ENCODE data around the gene PCDHB12.
"Not testable (repeated sequence)": the region's sequence is repeated elsewhere in the genome, so short reads cannot be mapped to it uniquely, and the experiment has no call there.

- not testable (repeated sequence) for TF ChIP-seq CTCF (IDR thresholded peaks at IDR 0.05; ENCODE audit: borderline replicate concordance, extremely low read depth, low read length, poor library complexity, severe bottlenecking); EZH2 (IDR thresholded peaks at IDR 0.05; ENCODE audit: borderline replicate concordance, low read depth, low read length, severe bottlenecking)
Measured at GRCh38 chr5:141210281-141210680, 1.8 kb downstream of the PCDHB12 start.

Measured in DND-41 (cell line).